ENCODE results near the gene HAUS3.

GRCh38 chr4:2220016-2220630 lies 21.8 kb downstream of the HAUS3 start:
- TF ChIP-seq CTCF (IDR thresholded peaks at IDR 0.05) = peak; percentile 88
- TF ChIP-seq EZH2 (IDR thresholded peaks at IDR 0.05) = no peak

Data from neural progenitor cell (in vitro differentiated cells).